LNCaP clone FGC (cell line): ENCODE results near the gene PCDHB7.
"Not testable (repeated sequence)": the region's sequence is repeated elsewhere in the genome, so short reads cannot be mapped to it uniquely, and the experiment has no call there.

Experiments
- DNase-seq: peaks from one replicate; pipeline ENCODE4 v3.0.0-alpha.2; 2011; ENCODE audit warnings: low read depth
- H3K4me3 ChIP-seq: 2 replicates; pipeline ENCODE4 v1.5.1; 2011; ENCODE audit warnings: mild to moderate bottlenecking, low read depth, low read length, control low read depth
- CTCF ChIP-seq: IDR thresholded peaks from 2 replicates; pipeline ENCODE4 v1.5.1; 2012; ENCODE audit warnings: mild to moderate bottlenecking; ENCODE audit not compliant: control insufficient read depth, insufficient read depth; ENCODE audit errors: extremely low read depth

PCDHB7 gene

GRCh38 chr5:141192110-141192725 is 19.8 kb downstream of the PCDHB7 start, which contains the start of gene PCDHB10:
Gene PCDHB10, plus strand, starts transcription at chr5:141192353. Its CDS starts 200 bp downstream, at chr5:141192553.
- H3K4me3 ChIP-seq = no peak within 1 kb of the TSS
- TF ChIP-seq CTCF = peak; percentile 75
- DNase-seq = no peak

- DNase-seq = not testable (repeated sequence)
These were observed 21.9 kb downstream of the PCDHB7 start for GRCh38 chr5:141194332-141194731.

GRCh38 chr5:141196363-141196762 is 23.9 kb downstream of the PCDHB7 start:
- H3K4me3 ChIP-seq = no peak overlapping the region
- TF ChIP-seq CTCF = no peak
- DNase-seq = no peak

More at GRCh38 chr5:141194332-141194731, 21.9 kb downstream of the PCDHB7 start:
- not testable (repeated sequence) for H3K4me3 ChIP-seq

GRCh38 chr5:141199359-141200235 is 27.2 kb downstream of the PCDHB7 start, which contains the start of gene PCDHB11:
Gene PCDHB11, plus strand, starts transcription at chr5:141199627. Its CDS starts 148 bp downstream, at chr5:141199775.
- no peak for DNase-seq
- peak within 1 kb of the TSS; percentile 40 for H3K4me3 ChIP-seq
- peak; percentile 56 for TF ChIP-seq CTCF

- not testable (repeated sequence) for DNase-seq
These were observed 28.7 kb downstream of the PCDHB7 start for GRCh38 chr5:141201126-141201525.

GRCh38 chr5:141201646-141202045 is 29.2 kb downstream of the PCDHB7 start:
- not testable (repeated sequence) for H3K4me3 ChIP-seq, DNase-seq

More at GRCh38 chr5:141201126-141201525, 28.7 kb downstream of the PCDHB7 start:
- not testable (repeated sequence) for H3K4me3 ChIP-seq

GRCh38 chr5:141208478-141208877 is 36.0 kb downstream of the PCDHB7 start, which contains the start of gene PCDHB12:
Gene PCDHB12, plus strand, starts transcription at chr5:141208719. Its CDS starts 189 bp downstream, at chr5:141208908.
- TF ChIP-seq CTCF = peak; percentile 43
- DNase-seq = no peak
- no peak within 1 kb of the TSS for H3K4me3 ChIP-seq

- not testable (repeated sequence) for DNase-seq, H3K4me3 ChIP-seq
These were observed 37.8 kb downstream of the PCDHB7 start for GRCh38 chr5:141210281-141210680.

- not testable (repeated sequence) for H3K4me3 ChIP-seq, DNase-seq
These were observed 38.4 kb downstream of the PCDHB7 start for GRCh38 chr5:141210849-141211248.
